CD4-positive, alpha-beta T cell treated with Interleukin-1 beta for 1 hour (primary cell): ENCODE results near the gene ZMAT5.
"Not testable (repeated sequence)": the region's sequence is repeated elsewhere in the genome, so short reads cannot be mapped to it uniquely, and the experiment has no call there.

Source experiments
- DNase-seq, 2 donors: peaks; one replicate each; pipeline ENCODE4 v3.0.0-alpha.2; 2020 to 2022

ZMAT5 gene

DNA sequence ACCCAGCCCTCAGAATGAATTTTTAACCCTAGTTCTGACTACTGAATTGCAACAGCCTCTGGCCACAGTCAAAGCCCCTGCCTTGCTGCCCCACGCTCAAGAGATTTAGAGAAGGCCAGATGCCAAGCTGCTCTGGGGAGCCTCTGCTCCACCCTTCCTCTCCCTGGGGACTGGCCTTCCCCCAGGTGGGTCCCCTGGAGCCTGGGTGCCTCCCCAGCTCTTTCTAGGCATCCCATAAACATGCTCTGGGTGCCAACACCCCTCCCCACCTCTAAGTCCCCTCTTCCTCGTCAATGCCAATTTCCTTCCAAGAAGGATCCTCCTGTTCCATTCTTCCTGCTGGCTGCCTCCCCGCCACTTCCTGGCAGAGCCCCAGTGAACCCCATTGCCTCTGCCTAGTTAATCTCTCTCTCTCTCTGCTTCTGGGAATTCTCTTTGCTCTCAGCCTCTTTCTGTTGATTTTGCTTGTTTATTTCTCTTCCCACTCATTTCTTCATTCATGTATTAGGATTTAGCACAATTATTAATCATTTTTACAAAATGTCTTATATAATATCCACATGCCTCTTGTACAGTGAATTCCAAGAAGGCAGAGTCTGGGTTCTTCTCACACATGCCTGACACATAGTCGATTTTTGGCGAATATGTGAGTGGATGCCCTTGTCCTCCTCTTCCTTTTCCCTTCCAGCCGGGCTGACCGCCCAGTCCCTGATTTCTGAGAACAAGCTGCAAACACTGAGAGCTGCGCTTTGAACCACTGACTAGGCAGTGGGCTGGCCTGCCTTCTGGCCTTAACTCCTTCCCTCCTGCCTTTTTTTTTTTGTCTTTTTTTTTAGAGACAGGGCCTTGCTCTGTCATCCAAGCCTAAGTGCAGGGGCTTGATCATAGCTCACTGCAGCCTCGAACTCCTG, 17.9 kb upstream of the ZMAT5 start:
- DNase-seq = no peak

DNA sequence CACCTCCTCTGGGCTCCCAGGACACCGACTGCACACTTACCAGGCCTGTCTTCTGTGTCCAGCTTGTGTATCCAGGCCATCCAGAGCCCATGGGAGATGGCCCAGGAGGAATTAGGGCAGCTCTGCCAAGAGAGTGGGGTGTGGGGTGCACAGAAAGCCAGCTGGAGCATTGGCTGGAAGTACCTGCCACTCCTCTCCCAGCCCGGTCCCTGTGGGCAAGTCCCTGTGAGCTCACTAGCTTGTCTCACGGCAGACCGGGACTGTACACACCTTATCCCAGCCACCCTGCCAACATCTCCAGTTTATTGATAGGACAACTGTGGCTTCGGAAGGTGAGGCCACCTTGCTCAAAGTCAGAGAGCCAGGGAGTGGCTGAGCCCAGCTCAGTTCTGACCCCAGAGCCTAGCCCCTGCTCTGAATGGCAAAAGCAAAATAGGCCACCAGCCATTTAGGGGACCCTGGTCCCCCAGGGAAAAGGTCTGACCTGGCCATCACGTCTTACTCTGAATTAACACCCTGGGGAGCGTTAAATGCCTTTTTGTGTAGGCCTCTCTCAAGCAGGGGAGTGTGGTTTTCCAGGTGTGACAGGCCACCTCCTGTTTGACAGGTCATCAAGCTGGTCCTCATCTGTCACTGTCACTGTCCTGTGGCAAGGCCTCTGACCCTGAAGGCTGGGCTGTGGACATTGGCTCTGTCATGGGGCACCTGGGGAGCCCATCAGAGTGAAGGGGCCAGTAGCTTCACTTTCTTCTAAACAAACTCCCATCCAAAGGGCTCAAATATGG, 15.4 kb upstream of the ZMAT5 start:
- no peak for DNase-seq

DNA sequence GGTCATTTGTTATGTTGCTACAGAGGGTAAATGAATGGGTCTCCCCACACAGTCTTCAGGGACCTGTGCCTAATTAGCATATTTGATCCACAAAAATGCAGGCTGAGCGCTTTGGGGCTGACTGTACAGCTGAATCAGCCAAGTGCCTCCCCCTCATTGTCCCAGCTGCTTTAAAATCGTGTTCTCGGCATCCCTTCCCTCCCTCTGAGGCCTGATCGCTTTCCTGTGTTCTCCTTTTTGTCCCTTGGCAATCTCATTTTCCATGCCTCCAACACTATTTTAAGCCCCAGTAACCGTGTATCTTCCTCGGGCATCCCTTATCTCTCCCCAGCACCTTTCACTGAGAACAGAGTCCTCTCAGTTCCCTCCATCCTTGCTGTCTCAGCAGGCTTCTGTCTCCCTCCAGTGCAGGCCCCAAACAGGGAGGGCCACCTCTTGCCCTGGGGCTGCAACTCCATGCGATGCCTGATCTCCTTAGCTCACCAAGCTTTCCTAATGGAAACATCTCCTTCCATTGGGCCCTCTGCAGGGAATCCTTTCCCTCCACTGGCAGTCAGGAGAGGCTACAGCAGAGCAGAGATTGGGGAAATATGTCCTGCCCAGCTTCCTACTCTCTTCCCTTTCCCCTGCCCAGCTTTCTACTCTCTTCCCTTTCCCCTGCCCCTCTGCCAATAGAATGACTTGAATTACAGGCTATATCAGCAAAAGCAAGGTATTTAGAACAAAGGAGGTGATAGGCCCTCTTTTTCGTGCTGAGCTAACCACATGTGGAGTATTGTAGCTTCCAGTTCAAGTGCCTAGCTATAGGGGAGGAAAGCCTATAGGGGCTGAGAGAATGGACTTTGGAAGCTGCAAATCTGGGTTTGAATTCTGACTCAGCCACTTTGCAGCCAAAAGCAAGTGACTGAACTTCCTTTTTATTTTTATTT, 14.2 kb upstream of the ZMAT5 start:
- DNase-seq = no peak

DNA sequence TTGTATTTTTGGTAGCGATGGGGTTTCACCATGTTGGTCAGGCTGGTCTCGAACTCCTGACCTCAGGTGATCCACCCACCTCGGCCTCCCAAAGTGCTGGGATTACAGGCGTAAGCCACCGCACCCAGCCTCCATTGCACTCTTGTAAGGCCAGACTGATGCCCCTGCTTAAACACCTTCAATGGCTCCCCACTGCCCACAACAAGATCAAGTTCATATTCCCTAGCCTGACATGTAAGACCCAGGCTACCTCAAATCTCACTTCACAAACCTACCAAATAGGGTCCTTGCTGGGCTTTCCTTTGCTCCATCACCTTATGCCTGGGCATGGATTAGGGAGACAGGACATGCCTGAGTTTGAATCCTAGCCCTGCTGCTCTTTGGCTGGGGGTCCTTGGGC, 13.4 kb upstream of the ZMAT5 start:
- no peak for DNase-seq

DNA sequence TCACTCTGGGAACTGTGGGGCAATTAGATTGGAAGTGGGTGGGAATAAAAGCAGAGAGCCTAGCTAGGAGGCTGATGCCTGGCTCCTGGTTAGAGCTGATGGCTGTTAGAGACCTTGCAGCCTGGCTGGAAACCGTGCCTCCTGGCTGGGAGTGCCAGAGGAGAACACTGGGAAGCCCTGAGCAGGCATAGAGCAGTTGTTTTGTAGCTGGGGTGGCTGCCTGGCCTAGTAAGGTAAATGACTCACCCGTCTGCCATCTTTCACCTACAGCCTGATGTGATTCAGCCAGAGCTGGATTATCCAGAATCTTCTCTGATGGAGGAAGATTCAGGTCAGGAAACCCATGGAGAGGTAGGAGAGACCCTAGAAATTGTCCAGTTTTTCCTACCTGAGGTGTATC, 6.4 kb upstream of the ZMAT5 start:
- no peak for DNase-seq

DNA sequence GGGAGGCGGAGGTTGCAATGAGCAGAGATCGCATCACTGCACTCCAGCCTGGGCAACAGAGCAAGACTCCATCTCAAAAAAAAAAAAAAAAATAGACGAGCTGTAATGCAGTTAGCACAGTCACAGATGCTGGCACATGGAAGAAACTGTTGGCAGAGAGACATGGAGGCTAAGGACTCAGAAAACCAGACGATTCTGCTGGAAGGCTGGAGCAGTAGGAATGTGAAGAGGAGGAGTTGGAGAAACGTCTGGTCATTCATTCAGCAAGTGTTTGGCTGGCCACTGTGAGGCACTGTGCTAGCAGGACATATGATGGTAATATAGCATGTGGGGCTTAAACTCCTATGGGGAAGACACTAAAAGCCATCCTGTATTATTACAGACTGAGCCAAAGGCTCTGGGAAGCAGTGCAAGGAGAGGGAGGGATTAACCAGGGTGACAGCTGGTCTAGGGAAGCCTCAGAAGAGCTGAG, 5.4 kb upstream of the ZMAT5 start:
- DNase-seq = no peak

DNA sequence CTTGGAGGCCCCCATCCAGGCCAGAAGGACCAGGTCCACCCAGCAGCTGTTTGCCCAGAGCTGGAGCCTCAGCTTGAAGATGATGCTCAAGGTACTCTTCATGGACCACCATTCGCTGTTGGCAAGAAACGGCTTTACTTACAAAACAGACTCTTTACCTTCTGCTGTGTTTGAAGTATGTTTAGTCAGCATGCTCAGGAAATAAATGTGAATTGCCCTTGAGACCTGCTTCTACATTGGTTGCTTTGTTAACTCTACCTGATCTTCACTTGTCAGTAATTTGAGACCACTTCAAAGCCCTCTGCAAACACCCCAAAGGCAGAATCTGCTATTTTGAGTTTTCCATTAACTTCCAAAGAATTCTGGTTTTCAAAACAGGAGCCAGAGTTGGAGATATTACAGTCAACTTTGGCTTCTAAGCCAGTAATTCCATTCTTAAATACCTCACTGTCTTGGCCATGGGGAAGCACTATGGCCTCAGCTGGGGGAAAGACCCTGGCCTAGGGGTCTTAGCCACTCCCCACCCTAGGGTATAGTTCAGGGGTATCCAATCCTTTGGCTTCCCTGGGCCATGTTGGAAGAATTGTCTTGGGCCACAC, 3.0 kb upstream of the ZMAT5 start:
- DNase-seq = no peak

DNA sequence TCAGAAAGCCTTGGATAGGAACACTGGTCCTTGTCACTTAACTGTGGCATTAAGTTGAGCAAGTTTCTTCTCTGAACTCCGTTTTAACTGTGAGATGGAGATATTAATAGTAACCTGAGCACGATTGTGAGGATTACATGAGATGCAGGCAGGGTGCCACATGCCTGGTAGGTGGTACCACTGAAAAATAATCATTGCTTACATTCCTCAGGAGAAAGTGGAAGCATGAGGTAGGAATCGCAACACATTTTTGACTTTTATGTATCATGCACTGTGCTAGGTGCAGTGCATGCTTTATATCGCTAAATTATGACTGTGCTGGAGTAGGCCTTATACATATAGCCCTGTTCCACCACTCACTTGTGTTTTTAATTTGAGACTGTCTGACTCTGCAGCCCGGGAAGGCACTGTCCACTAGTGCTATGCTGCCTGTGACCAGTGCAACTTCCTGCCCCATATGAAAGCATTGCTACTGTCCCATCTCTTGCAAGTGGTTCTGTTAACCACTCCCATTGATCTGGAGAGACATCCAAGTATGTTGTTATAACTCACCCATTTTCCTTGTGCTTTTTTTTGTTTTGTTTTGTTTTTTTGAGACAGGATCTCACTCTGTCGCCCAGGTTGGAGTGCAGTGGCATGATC, 1.4 kb upstream of the ZMAT5 start:
- DNase-seq = no peak

DNA sequence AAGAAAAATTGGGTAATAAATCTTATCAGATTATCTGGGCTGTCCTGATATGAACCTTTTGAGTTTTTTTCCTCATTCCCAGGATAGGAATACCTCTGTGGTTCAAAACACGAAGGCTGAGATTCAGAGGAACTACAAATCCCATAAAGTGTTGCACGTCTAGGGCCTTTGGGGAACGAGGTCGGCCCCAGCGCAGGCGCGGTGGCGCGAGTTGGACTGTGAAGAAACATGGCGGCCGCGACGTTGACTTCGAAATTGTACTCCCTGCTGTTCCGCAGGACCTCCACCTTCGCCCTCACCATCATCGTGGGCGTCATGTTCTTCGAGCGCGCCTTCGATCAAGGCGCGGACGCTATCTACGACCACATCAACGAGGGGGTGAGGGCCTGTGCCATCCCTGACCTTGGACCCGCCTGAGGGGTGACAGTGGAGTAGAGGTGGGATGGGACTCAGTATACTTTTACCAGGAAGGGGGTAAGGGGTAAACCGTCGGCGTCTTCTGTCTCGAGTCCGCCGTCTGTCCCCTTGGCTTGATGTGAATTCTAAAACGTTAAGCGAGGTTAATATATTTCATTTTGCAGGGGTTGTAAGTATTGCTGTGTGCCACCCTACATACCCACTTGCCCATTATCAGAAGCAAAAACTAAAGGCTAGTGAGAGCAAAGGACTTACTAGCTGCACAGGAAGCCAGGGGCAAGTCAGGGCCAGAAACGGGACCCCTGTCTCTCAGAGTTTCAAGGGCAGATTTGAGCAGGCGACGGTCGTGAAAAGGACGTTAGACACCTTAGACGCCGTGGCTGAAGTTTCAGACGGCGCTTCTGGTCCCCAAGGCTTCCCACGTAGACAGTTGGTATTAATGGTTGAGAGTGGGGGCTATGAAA, 604 bp upstream of the ZMAT5 start, which contains the start of gene UQCR10:
UQCR10 (plus strand) TSS at position 199 of the 881 bp plus-strand sequence; CDS start at position 229, 30 bp downstream.
- DNase-seq = peak; percentile 92 to 94

DNA sequence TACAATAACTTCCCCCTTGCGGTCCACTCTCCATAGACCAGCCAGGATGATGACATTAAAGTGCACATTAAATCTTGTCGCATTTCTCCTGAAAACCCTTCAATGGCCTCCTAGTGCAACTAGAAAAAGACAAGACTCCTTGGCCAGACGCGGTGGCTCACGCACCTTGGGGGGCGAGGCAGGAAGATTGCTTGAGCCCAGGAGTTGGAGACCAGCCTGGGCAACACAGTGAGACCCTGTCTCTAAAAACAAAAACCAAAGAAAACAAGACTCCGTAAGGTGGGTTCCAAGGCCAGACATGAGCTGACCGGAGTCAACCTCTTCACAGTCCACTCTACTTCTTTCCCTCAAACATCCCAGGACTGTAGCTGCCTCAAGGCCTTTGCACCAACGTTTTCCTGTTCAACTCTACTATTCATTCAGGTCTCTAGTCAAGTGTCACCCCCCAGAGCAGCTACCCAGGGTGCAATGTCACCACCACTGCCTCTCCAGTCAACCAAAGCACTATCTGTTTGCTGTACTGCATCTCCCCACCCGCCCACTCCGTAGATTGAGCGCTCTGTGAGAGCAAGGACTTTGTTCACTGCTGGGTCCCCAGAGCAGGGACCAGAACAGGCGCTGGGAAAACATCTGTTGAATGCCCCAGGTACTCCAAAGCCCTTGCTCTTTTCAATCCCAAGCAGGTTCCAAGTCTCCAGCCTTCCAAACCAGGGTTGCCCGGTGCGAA, 739 bp downstream of the ZMAT5 start:
- DNase-seq = peak in 1 of 2 donors; percentile 7

DNA sequence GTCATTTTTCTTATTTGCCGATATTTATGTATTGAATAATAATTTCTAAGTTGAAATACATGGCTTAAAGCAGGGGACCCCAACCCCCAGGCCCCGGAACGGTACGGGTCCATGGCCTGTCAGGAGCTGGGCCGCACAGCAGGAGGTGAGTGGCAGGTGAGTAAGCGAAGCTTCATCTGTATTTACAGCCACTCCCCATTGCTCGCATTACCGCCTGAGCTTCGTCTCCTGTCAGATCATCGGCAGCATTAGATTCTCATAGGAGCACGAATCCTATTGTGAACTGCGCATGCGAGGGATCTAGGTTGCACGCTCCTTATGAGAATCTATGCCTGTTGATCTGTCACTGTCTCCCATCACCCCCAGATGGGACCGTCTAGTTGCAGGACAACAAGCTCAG, 4.5 kb downstream of the ZMAT5 start:
- DNase-seq = no peak

DNA sequence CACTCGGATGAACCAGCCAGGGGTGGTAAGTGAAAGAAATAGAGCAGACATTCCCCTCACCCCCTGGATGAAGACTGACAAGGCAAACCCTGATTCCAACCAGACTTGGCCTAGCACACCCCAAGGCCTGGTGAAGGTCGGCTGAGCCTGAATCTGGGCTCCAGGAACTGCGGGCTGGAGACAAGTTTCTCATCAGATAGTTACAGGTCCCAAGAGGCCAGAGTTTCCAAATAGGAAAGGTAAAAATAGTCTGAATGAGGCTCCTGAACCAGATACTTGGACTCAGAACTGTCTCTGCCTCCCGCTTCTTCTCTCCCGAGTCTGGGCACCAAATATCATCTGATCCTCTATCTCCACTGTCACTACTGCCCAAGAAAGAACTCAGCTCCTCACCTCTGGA, 7.8 kb downstream of the ZMAT5 start:
- no peak for DNase-seq

DNA sequence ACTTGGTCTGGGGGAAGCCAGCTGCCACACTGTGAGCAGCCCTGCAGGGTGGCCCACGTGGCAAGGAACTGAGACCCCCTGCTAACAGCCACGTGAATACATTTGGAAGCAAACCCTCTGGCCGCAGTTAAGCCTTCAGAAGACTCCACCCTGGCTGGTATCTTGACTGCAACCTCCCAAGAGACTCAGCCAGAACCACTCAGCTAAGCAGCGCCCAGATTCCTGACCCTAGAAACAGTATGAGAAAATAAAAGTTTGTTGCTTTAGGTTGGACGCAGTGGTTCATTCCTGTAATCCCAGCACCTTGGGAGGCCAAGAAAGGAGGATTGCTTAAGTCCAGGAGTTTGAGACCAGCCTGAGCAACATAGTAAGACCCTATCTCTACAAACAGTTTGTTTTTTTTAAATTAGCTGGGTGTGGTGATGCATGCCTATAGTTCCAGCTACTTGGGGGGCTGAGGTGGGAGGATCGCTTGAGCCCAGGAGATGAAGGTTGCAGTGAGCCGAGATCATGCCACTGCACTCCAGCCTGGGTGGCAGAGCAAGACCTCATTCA, 8.7 kb downstream of the ZMAT5 start:
- DNase-seq = no peak

DNA sequence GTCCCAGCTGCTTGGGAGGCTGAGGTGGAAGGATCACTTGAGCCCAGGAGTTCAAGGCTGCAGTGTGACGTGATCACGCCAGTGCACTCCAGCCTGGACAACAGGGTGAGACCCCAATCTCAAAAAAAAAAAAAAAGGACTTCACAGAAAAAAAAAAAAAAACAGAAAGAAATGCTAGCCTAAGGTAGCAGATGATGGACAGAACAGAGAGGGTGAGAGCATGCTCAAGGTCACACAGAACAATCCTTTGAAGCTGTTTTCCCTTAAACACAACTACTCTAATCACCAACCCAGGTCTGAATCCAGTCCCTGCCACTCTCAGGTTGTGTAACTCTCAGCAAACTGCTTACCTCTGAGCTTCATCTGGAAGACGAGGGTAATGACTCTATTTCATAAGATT, 9.7 kb downstream of the ZMAT5 start:
- no peak for DNase-seq

DNA sequence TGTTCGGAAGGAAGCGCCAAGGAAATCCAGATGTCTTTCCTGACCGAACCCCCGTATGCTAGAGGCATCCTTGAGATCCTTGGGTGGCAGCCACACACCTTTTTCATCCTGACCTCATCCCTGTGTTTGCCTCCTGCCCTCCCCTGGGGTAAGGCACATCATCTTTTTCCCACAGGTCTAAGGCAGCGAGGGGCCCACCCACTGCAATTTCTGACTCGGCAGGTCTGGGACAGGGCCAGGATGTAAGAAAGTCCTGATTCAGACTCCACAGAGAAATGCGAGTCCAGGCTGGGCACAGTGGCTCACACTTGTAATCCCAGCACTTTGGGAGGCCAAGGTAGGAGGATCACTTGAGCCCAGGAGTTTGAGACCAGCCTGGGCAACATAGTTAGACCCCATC, 10.5 kb downstream of the ZMAT5 start:
- no peak for DNase-seq

DNA sequence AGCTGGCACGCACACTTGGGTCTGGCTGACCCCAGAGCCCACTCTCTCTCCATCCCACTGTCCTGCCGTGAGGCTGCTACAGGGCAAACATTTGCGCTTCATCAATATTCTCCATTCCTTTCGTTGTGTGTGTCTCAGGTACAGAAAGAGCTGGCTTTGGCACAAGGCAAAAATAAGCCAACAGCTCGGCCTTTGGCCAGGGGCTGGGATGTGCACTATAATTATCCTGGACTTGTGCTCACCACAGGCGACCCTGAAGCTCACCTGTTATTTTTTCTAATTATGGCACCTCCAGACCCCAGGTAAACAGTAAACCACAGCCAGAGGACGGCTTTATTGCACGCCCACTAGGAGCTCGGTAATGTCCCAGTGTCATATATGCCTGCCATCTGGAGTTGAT, 10.9 kb downstream of the ZMAT5 start:
- no peak for DNase-seq

DNA sequence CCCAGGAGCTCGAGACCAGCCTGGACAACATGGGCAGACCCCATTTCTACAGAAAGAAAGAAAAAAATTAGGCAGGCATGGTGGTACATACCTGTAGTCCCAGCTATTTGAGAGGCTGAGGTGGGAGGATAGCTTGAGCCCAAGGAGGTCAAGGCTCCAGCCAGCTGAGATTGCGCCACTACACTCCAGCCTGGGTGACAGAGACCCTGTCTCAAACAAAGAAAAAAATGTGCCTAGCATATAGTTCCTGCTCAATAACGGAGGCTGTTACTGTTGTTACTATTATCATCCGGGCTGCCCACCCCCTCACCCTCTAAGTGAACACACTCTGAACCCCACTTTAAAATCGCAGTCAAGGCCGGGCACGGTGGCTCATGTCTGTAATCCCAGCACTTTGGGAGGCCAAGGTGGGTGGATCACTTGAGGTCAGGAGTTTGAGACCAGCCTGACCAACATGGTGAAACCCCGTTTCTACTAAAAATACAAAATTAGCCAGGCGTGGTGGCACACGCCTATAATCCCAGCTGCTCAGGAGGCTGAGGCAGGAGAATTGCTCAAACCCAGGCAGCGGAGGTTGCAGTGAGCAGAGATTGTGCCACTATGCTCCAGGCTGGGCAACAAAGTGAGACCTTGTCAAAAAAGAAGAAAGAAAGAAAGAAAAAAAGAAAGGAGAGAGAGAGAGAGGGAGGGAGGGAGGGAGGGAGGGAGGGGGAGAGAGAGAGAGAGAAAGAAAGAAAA, 12.0 kb downstream of the ZMAT5 start:
- not testable (repeated sequence) for DNase-seq

DNA sequence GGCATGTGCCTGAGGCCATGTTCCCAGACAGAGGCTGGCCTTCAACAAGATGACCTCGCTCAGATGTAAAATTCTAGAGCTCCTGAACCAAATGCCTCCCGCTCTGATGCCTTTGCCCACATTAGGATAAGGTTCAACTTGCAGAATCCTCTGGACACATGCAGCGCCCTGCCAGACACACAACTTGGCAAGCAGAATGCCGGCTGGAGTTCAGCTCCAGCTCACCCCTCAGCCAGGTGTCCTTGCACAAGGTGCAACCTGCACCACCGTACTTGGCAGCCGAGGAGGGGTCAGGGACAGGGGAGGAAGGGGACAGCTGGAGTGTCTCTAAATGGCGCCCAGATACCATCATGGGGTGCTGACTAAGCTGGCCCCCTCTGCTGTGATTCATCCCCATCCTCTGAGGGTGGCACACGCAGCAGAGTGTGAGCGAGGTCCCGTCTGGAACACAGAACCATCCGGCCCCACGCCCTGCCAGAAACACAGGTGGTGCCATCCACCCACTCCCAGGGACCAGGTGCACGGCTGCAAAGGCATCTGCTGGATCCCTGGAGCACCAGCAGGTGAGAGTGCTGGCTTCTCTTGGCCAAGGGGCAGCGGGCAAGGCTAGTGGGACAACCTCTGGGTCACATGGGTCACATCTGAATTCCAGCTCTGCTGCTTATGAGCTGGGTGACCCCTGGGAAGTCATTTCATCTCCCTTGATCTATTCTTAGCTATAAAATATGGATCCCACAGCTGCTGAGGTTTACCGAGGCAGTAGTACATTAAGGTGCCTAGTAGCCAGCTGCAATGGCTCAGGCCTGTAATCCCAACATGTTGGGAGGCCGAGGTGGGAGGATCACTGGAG, 12.8 kb downstream of the ZMAT5 start:
- no peak for DNase-seq
